WTC11 (cell line): Measurements from ENCODE around the gene PIGX.

Experiments used
- ETV6 ChIP-seq: sonication (generic); formaldehyde crosslinking; IDR thresholded peaks from 2 replicates; pipeline ENCODE4 v1.8.1; 2022; ENCODE audit warnings: mild to moderate bottlenecking, missing genetic modification reagents
- ZNF416 ChIP-seq: fragments of 250-450 bp; sonication (Bioruptor Pico); IDR thresholded peaks from 2 replicates; pipeline ENCODE4 v1.9.0; 2021; ENCODE audit warnings: mild to moderate bottlenecking, inconsistent platforms
- TF ChIP-seq, protein P1 (sequence below): sonication (generic); formaldehyde crosslinking; IDR thresholded peaks from 2 replicates; pipeline ENCODE4 v1.8.0; 2022; ENCODE audit warnings: mild to moderate bottlenecking, missing genetic modification reagents

DNA sequence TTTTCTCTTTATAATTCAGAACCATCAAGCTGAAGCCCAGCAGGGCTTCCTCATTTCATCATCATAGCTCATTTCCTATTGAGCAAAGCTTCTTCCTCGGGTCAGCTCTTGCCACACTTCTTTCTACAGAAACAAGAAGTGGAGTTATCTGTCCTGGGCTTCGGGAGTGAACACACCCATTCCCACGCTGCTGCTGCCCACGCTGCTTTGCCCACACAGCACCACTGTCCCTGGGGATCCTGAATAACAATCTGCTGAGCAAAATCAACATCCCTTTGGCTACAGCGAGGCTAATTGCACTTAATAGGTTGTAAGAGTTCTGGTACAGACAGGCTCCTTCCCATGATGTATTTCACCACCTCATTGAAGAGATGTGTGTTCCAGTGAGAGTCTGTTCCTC, 23.8 kb upstream of the PIGX start:
- TF ChIP-seq, protein P1, sequence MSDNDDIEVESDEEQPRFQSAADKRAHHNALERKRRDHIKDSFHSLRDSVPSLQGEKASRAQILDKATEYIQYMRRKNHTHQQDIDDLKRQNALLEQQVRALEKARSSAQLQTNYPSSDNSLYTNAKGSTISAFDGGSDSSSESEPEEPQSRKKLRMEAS (CRISPR knock-in tag) = no peak
- TF ChIP-seq ZNF416 (CRISPR knock-in tag) = no peak
- no peak for TF ChIP-seq ETV6
